Occipital lobe (tissue), 2 donors: ENCODE measurements around the gene IFT57. TPM values are rescaled to one million over a fixed set of nuclear protein-coding genes. Genes with fewer than 3 reads are reported as not detected.
A peak's percentile ranks its signal among the peaks of the same experiment; 100 is the strongest.
"Not testable (repeated sequence)": the region's sequence is repeated elsewhere in the genome, so short reads cannot be mapped to it uniquely, and the experiment has no call there.

Experiments used
- DNase-seq: peaks from one replicate; lab custom pipeline; 2025; lab: John Stamatoyannopoulos, UW
- total RNA-seq: library from RNA; depleted of rRNA; stranded (reverse); fragments of >200 nt; gene quantifications from one replicate; pipeline ENCODE4 v1.2.3, GENCODE V29; 2014

Gene IFT57, protein sequence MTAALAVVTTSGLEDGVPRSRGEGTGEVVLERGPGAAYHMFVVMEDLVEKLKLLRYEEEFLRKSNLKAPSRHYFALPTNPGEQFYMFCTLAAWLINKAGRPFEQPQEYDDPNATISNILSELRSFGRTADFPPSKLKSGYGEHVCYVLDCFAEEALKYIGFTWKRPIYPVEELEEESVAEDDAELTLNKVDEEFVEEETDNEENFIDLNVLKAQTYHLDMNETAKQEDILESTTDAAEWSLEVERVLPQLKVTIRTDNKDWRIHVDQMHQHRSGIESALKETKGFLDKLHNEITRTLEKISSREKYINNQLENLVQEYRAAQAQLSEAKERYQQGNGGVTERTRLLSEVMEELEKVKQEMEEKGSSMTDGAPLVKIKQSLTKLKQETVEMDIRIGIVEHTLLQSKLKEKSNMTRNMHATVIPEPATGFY
- 55.7 TPM for total RNA-seq

DNA sequence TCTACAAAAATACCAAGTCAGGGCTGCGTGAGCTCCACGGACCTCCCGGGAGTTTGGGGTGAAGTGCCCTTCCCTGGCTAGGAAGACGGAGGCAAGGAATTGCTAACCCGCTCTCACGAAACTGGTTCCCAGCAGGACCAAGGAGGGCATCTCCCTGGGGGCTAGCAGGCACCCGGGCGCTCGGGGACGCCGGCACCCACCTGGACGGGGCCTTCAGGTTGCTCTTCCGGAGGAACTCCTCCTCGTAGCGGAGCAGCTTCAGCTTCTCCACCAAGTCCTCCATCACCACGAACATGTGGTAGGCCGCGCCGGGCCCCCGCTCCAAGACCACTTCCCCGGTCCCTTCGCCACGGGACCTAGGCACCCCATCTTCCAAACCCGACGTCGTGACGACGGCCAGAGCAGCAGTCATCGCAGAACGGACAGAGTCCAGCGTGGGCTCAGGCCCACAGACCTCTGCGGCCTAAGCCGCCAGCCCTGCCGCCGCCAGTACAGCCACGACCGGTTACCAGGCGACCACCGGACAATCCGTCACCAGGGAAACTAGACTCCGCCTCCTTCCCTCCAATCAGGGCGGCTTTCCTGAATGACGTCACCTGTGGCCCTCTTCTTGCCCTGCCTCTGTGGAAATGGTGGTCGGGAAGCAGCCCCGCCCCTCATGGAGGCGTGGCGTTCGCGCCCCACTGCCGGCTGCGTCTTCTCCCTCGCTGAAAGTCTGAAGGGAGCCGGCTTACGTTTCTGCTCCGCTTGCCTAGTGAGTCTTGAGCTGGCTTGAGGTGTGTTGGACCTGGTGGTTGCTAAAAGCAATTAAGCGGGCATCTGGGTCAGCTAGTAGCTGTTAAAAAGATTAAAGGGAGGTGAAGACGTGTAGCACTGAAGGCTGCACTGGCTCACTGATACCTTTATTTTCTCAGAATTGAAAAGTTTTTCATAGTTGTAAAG, at the start of gene IFT57:
TSS of gene IFT57 (minus strand) at position 514 of the 942 bp plus-strand sequence. CDS start at position 412, 102 bp downstream.
- peak; percentile 99 for DNase-seq

DNA sequence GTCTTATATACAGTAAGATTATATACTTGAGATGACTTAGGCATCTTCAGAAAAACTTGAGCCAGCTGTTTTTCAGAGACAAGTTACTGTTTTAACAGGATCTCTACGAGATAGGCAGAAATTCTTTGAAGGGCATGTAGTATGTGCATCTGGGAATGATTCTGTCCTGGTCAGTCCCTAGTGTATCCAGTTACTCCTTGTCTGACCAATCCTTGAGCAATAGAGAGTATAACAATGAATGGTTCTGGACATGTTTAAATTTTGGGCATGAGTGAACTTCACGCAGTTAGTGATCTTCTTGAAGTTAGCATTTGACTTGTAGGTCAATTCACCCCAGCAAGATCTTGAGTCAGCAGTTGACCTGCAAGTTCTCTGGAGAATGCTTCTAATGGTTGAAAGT, 49.4 kb upstream of the IFT57 start:
- DNase-seq: no peak

DNA sequence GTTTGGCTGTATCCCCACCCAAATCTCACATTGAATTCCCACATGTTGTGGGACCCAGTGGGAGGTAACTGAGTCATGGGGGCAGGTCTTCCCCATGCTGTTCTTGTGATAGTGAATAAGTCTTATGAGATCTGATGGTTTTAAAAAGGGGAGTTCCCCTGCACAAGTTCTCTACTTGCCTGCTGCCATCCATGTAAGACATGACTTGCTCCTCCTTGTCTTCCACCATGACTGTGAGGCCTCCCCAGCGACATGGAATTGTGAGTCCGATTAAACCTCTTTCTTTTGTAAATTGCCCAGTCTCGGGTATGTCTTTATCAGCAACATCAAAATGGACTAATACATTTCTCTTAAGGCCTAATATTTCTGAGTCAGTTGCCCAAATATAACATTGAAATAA, 46.0 kb upstream of the IFT57 start:
- DNase-seq: not testable (repeated sequence)

DNA sequence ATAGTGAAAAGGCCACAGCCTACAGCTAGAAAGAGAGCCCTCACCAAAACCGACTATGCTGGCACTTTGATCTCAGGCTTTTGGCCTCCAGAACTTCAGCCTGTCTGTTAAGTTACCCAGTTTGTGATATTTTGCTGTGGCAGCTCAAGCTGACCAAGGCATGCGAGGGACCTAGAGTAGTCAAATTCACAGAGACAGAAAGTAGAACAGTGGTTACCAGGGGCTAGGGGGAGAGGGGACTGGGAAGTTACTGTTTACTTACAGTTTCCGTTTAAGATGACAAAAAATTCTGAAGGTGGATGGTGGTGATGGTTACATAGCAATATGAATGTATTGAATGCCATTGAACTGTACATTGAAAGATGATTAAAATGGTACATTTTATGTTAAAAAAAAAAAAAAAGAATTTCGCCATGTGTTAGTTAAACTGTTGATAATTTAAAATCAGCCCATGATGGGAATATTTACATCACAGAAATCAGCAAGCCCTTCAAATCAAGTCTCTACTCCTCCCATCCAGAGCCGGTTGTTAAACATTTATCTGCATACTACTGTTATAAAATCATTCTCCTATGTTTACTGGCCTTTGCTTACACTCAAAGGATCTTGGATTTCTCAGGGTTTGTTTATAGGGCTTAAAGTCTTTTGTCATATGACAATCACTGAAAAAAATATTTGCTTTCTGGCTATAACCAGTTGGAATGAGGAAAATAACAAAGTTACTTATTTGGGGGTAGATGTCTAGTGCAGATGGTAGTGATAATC, 42.5 kb upstream of the IFT57 start:
- not testable (repeated sequence) for DNase-seq

DNA sequence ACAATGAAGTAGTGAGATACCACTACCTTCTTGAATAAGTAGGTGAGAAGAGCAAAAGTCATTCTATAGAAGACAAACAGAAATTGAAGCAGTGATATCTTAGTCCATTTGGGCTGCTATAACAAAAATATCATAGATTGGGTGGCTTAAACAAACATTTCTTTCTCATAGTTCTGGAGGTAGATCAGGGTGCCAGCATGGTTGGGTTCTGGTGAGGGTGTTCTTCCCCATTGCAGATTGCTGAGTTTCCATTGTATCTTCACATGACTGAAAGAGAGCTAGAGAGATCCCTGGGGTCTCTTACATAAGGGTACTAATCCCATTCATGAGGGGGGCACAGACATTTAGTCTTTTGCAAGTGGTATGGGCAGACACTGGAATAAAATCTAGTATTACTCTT, 32.9 kb upstream of the IFT57 start:
- DNase-seq: no peak

DNA sequence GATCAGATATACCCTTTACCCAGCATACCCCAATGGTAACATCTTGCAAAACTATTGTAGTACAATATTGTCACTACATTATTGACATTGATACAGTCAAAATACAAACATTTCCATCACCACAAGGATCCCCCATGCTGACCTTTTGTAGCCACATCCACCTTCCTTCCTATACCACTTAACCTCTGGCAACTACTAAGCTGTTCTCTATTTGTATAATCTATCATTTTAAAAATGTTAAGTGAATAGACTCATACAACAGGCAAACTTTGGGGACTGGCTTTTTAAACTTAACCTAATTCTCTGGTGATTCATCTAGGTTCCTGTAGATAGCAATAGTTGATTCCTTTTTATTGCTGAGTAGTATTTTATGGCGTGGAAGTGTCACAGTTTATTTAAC, 29.6 kb upstream of the IFT57 start:
- no peak for DNase-seq

DNA sequence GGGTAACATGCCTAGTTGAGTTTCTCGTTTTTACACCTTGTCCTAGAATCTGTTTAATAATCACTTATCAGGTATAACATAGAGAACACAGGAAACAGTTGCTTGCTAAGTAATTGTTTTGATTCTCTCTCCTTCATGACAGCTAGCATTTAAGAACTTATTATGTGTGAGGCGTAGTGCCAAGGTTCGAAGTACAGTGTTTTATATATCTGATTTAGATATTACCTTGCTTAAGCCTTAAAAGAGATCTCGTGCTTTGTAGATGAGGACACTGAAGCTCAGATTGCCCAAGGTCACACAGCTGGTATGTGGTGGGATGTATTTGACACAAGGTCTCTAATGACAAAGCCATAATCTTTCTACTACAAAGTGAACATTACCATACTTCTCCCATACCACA, 29.0 kb upstream of the IFT57 start:
- DNase-seq: no peak

DNA sequence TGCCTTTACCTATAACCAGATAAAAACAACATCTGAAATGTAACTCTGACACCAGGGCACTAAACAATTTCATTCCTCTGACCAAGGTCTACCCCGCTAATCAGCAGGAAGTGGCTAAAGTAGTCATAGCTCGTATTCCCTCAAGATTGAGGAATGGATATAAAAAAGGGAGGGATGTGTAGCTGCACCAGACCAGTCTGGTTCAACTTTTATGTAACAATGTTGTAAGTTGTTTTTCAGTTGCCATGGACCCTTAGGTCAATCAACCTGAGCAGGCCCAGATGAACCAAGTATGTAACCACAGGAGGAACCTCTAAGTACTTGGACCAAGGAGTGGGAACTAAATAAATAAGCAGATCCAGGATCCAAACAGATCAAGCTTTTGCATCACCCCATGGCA, 28.4 kb upstream of the IFT57 start:
- DNase-seq: no peak

DNA sequence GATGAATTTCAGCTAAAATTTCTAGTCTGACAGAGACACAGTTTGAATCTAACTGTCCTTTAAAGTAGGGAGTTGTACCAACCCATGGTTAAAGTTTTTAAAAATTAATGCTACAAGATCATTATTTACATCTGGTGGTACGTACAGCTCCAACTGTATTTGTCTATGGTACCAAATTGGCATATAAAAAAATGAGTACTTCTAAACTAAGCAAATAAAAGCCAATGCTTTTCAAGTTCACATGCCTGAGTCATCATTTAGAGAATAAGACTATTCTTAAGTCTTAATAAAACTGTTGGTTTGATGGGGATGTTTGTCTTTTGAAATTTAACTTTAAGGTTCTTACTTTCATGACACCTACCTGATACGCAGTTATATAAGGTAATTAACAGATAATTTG, 21.0 kb upstream of the IFT57 start:
- DNase-seq: no peak

DNA sequence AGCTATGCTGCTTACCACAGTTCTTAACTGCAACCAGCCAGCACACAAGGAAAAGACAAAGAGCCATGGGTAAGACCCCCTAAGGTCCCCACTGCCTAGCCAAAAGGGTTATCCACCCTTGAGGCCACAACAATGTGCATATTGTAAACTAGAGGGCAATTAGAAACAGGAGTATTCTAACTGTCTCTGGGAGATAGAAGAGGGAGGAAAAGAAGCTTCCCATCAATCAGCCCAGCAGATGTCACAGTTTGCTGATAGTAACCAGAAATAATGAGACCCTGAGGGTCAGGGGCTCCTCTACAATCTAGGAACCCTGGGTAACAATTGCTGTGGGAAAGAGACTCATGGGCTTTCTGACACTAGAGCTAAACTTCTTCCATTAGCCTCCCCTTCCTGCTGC, 20.6 kb upstream of the IFT57 start:
- DNase-seq: no peak

DNA sequence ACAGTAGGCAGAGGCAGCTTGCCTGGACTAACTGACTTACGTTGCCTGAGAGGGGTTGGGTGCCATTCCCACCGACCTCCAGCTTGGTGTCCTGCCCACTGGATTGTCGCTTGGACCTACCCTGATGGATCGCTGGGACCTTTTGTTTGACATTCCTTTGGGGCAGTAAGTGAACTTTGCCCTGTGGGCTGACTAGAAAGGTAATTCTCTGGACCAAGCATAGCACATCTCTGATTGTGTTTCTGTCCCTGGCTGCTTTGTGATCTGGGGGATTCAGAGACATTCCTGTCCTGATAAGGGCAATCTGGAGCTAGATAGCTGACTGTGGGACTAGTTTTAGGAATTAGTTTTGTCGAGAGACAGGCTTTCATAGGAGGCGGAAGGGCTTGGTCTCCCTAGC, 19.5 kb upstream of the IFT57 start:
- no peak for DNase-seq

DNA sequence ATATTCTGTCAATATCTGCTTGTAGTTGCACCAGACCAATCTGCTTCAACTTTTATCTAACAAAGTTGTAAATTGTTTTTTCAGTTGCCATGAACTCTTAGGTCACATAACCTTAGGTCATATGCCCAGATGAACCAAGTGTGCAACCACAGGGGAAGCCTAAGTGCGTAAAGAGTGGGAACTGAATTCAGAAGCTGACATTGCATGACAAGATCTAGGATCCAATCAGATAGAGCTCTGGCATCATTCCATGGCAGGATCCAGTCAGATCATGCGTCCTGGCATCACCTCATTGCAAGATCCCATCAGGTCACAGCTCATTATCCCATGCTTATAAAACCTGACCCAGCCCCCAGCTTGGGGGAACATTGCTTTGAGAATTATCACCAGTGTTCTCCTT, 18.9 kb upstream of the IFT57 start:
- no peak for DNase-seq

DNA sequence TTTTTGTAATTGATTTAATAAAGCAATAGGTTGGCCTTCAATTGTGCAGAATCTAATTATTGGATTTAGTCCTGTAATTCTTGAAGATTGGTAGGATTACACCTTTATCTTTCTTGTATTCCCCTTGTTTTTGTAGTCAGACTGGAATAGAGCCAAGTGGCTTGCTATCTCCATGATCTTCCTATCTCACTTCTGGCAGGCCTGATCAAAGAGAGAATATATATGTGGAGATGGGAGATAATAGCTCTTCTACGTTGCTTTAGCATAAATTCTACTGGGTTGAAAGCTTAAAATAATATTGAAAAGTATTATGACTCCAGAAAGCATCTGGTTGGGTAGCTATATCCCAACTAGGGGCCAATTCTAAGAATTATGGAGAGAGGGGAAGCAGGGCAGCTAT, 16.9 kb upstream of the IFT57 start:
- no peak for DNase-seq

DNA sequence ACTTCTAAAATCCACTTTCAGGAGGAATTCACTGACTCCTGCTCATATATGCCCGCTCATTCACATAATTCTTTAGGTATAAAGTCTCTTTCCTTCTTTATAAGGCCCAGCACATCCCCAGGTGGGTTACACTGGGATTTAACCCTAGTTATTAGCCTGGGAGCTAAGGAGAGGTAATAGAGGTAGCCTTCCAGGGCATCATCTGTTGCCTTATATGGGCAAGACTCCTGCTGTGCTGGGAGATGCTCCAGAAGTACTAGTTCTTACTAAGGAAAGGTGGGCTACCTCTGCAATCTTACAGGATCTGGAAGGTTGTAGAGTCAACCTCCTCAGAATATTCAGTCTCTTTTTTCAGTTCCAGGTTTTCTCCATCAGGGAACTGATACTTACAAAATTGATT, 13.1 kb upstream of the IFT57 start:
- no peak for DNase-seq

DNA sequence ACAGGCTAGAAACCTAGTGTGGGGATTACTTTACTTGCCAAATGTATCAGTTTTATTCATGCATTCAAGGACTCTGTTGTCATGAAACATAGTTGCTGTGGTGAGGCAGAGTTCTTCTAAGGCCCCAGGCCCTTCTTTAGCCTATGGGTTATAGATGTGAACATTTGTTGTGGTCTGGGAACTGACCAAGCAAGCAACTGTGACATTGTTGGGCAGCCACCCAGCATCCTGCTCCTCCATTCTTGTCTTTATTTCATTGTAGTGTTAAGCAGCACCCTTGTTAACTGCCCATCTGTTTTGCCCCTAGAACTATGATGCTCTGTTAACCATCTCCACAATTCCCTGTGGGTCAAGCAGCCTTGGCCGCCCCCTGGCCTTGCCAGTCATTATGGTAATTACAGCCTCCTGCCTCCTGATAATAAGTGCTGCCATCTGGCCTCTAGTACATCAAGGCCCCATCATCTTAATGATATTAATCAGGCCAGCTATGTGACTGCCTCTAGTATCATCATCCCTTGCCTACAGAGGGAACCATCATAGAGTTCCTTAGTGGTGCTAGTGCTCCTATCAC, 12.2 kb upstream of the IFT57 start:
- DNase-seq: no peak

DNA sequence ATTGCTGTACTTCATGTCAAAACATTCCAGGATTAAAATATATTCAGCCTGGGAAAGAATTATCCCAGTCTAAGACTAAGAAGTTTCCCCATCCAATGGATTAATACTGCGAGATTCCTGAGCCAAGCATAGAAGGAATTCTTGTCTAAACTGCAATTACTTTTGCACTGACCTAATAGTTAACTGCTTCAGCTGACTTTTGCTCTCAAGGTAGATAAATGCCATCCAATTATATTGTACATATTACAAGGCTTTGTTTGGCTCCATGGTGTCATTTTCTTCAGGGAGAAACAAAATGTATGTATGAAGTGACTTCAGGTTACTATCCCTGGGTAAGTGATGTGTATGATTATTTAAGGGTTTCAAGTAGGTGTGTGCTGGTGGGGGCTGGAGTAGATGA, 6.1 kb upstream of the IFT57 start:
- no peak for DNase-seq

DNA sequence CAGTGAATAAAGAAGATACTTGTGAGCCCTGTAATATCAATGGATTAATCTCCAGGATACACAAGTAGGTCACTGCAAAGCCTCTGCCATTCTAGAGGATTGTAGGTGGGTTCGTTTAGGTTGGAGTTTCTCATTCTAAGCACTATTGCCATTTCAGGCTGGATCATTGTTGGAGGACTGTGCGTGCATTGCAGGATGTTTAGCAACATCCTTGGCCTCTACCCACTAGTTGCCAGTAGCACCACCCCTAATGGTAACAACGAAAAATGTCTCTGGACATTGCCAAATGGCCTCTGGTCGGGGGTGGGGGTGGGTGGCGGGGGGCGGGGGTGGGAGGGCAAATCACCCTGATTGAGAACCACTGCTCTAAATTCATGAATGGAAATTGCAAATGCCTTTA, 4.9 kb upstream of the IFT57 start:
- no peak for DNase-seq

DNA sequence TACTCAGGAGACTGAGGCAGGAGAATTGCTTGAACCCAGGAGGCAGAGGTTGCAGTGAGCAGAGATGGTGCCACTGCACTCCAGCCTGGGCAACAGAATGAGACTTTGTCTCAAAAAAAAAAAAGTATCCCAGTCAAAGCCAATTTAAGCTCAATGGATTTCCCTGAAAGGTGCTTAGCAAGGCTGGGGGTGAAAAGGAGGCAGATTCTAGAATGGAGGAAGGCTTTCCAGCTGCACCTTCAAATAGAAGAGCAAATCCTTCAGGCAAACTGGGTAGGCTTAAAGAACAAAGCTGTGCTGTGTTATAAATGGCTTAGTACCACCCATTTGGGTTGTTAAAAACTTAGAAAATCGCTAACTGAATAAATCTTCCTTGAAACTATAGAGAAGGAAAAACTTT, 3.0 kb upstream of the IFT57 start:
- DNase-seq: no peak

DNA sequence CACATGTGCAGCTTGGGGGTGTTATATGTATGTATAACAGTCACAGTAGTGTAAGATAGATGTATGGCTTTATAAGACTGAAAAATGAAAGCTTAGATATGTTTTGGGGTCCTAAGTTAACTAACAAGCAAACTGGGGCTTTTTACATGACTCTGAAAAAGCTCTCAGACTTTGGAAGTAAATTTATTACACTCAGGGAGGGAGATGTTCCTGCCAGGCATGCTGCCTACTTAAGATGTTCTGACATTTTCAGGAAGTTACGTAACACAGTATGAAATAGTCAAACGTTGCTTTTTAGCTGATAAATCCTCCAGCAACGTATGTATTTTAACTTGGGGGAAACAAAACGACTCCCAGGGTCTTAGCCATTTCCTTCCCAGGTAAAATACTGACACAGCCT, 1.7 kb upstream of the IFT57 start:
- no peak for DNase-seq

DNA sequence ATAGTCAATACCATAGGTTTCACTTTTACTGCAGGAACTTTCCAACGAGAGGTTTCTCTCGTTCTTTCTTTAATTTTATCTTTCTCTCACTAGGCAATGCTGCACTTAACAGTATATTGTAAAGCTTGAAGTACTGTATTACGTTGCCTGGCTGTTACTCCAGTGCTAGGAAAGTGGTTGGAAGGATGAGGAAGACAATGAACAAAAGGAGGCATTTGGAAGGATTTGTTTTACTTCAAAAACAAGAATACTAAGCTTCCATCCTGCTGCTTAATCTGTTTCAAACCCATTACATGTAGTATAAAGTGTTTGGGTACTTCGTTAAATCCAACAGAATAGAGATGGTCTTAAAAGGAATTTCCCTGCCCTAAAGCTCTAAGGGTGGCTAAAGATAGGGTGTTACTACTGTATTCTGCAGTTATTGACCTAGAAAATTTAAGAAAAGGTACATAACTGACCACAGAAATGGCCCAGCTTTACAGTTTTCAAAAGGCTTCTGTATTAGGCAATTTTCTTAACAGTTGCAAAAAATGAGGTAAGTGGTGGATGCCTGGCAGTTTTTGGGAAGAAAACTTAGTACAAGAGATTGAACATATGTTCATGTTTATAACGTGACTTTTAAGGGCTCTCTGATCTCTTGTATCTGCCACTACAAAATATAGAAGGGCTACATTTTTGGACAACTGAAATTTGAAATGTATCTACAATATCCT, 785 bp upstream of the IFT57 start:
- DNase-seq: no peak

DNA sequence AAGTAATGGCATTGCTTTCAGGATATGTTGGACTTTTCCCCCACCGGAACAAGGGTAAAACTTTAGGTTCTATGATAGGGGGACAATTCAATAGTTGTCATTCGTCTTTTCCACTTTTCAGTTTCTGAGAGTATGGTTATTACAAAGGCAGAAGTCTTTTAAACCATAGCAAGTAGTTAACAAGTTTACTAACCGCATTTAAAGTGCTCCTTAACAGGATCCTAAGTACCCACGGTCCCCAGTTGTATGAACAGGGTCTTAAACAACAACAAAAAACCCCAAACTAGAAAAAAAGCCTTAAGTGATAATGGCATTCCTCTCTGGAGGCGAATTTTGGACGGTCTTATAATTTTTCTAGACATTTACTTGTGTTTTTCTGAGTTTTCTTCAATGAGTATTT, 831 bp downstream of the IFT57 start:
- no peak for DNase-seq
